WI38 (cell line): ENCODE data around the gene STMN3.

Experiments used
- H3K4me3 ChIP-seq: 2 replicates; pipeline ENCODE4 v1.5.1; 2011; ENCODE audit warnings: low read depth, mild to moderate bottlenecking, control low read depth, low read length
- TF ChIP-seq, protein P1 (sequence below): IDR thresholded peaks from 2 replicates; pipeline ENCODE4 v1.5.1; 2012; ENCODE audit warnings: low read depth, mild to moderate bottlenecking, control low read depth, low read length

The STMN3 gene

DNA sequence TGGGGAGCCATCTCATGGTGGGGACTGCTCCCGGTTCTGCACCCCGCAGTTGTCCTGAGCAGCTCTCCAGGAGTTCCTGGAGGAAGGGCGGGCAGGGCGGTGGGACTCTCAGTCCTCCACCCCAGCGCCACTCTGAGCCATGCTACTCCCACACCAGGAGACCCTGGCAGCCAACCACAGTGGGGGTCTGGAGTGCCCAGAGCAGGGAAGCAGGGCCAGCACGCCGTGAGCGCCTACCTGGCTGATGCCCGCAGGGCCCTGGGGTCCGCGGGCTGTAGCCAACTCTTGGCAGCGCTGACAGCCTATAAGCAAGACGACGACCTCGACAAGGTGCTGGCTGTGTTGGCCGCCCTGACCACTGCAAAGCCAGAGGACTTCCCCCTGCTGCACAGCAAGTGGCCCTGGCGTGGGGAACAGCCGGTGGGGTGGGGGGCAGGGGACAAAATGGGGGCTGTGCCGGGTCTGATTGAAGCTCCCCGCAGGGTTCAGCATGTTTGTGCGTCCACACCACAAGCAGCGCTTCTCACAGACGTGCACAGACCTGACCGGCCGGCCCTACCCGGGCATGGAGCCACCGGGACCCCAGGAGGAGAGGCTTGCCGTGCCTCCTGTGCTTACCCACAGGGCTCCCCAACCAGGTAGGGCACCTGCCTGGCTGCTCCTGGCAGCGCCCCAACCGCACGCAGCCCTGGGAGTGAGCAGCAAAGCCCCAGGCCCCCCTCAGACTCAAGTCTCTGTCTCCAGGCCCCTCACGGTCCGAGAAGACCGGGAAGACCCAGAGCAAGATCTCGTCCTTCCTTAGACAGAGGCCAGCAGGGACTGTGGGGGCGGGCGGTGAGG, 41.6 kb upstream of the STMN3 start:
- TF ChIP-seq, protein P1, sequence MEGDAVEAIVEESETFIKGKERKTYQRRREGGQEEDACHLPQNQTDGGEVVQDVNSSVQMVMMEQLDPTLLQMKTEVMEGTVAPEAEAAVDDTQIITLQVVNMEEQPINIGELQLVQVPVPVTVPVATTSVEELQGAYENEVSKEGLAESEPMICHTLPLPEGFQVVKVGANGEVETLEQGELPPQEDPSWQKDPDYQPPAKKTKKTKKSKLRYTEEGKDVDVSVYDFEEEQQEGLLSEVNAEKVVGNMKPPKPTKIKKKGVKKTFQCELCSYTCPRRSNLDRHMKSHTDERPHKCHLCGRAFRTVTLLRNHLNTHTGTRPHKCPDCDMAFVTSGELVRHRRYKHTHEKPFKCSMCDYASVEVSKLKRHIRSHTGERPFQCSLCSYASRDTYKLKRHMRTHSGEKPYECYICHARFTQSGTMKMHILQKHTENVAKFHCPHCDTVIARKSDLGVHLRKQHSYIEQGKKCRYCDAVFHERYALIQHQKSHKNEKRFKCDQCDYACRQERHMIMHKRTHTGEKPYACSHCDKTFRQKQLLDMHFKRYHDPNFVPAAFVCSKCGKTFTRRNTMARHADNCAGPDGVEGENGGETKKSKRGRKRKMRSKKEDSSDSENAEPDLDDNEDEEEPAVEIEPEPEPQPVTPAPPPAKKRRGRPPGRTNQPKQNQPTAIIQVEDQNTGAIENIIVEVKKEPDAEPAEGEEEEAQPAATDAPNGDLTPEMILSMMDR, result no peak
- H3K4me3 ChIP-seq, result no peak overlapping the region

DNA sequence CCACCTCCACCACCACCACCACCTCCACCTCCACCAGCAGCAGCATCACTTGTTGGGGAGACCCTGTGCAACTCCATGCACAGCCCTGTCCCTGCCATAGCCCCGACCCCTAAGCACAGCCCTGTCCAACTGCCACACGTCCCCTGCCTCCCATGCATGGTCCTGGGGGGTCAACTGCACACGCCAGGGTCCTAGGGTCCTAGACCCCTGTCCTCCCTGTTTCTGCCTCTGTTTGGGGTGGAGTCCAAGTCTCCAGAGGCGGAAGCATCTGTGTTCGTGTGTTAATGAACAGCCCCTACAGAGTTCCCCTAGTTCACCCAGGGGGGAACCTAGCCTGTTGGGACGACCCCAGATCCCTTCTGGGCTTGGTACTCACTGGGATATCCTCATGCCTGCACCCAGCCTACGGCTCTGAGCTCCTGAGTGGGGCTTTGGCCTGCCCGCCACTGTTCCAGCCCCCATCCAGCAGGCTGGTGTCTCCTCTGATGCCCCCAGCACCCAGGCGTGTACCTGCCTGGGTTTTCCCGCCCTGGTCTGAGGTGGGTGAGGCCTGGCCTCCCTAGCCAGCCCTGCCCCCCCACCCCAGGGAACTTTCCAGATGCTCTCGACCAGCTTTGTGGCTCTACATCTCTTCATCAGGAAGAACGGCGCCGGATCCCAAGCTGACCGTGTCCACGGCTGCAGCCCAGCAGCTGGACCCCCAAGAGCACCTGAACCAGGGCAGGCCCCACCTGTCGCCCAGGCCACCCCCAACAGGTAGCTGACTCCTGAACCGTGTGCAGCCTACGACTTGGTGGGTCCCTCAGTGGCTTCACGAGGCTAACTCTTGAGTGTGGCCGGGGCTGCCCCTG, 40.7 kb upstream of the STMN3 start:
- TF ChIP-seq, protein P1, result no peak
- no peak overlapping the region for H3K4me3 ChIP-seq

DNA sequence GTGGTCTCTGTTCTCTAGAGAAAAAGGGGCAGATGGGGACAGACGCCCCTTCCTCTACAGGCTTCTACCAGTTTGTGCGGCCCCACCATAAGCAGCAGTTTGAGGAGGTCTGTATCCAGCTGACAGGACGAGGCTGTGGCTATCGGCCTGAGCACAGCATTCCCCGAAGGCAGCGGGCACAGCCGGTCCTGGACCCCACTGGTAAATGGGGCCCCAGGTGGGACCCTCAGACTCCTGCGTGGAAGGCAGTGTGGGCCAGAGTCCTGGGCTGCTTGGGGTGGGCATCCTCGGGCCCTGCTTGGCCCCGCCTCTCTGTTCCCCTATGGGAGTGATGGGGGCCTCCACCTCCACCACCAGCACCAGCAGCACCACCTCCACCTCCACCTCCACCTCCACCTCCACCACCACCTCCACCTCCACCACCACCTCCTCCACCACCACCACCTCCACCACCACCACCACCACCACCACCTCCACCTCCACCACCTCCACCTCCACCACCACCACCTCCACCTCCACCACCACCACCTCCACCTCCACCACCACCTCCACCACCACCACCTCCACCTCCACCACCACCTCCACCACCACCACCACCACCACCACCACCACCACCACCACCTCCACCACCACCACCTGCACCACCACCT, 40.0 kb upstream of the STMN3 start:
- H3K4me3 ChIP-seq, result no peak overlapping the region
- TF ChIP-seq, protein P1, result no peak

DNA sequence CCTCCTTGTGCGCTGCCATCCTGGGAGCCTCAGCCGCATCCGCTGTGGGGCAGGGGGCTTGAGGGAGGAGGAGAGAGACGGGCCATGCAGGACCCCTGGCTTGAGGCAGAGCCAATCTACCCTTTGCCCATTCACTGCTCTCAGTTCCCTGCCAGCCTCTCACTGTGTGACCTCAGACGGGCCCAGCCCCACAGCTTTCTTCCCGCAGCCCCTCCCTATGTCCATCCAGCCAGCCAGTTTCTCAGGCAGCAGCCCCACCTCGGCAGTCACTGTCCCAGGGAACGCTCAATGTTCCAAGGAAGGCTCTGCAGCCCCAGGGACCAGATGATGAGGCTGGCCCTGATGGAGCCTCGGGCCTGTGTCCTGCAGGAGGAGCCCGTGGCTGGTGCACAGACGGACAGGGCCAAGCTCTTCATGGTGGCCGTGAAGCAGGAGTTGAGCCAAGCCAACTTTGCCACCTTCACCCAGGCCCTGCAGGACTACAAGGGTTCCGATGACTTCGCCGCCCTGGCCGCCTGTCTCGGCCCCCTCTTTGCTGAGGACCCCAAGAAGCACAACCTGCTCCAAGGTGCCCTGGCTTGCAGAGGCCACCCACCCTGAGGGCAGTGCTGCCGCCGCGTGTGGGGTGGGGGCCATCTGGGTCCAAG, 39.3 kb upstream of the STMN3 start:
- H3K4me3 ChIP-seq, result no peak overlapping the region
- TF ChIP-seq, protein P1, result no peak

DNA sequence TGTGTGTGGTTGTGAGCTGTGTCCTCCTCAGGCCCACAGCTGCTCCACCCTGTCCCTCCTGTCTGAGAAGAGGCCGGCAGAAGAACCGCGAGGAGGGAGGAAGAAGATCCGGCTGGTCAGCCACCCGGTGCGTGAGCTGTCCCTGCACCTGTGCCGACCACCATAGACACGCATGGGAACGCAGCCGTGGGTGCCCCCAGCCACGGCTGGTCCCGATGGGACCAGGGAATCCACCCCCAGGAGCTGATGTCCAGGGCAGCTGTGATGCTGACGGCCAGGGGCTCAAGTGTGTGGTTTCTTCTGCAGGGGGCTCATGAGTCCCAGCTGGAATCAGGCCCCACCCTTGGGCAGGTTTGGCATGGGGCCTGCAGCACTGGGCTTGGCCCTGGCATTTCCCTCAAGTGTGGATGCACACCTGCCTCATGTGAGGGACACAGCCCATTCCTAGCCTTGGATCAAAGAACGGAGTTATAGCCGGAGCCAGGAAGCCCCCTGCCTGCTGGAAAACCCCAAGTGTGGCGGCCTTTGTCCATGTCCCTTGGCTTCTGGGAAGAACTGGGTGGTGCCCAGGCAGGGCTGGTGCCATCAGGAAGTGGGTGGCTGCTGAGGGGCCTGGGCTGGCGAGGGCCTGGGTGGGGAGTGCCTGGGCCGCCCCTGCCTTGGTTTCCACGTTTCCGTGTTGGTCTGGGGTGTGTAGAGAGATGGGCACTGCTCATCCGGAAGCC, 38.6 kb upstream of the STMN3 start:
- TF ChIP-seq, protein P1, result no peak
- H3K4me3 ChIP-seq, result no peak overlapping the region

DNA sequence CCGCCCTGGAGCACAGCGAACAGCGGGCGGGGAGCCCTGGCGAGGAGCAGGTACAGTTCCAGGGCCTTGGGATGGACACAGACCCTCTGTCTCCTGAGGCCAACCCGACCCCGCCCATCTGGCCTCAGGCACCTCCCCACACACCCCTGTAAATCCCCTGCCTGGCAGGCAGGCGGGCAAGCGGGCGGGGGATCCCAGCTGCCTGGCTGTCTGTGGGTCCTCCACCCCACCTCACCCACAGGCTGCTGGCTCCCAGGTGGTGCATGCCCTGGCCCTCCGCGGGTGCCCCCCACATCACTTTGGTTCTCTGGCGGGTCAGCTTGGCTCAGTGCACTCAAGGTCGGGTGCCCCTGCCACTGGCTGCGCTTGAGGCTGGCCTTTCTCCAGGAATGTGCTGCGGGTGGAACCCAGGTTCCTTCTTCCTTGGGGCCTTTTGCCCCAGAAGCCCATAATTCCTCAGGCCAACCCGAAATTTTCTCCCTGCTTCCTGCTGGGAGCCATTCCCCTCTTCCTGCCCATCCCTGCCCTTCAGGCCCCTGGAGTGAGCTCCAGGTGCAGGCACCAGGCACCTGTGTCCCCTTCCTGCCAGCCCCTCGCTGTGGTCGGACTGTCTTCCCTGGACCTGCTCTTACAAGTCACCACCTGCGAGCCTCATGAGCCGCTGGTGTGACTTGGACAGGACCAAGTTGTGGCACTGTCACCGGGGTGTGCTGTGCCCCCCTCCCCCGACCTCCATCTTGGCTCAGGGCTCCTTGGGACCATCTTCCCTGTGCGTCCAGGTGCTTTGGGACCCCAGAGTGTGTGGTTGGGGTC, 37.9 kb upstream of the STMN3 start:
- TF ChIP-seq, protein P1, result no peak
- no peak overlapping the region for H3K4me3 ChIP-seq
